ENCODE measurements around the gene DIPK1A.
A peak's percentile ranks its signal among the peaks of the same experiment; 100 is the strongest.
"Not testable (repeated sequence)": the region's sequence is repeated elsewhere in the genome, so short reads cannot be mapped to it uniquely, and the experiment has no call there.

Gene DIPK1A

GRCh38 chr1:92980732-92981647 is 19.7 kb upstream of the DIPK1A start:
- no peak for DNase-seq (ENCODE audit: low read depth in 2 of 2, low spot score in 1 of 2)

GRCh38 chr1:92975551-92976232 is 14.4 kb upstream of the DIPK1A start:
- no peak for DNase-seq (ENCODE audit: low read depth in 2 of 2, low spot score in 1 of 2)

GRCh38 chr1:92974112-92974511 is 12.8 kb upstream of the DIPK1A start:
- DNase-seq (ENCODE audit: low read depth in 2 of 2, low spot score in 1 of 2) = not testable (repeated sequence)

- no peak for DNase-seq (ENCODE audit: low read depth in 2 of 2, low spot score in 1 of 2)
Observed at GRCh38 chr1:92973203-92973897, 12.1 kb upstream of the DIPK1A start.

GRCh38 chr1:92972409-92973129 is 11.3 kb upstream of the DIPK1A start:
- no peak for DNase-seq (ENCODE audit: low read depth in 2 of 2, low spot score in 1 of 2)

- not testable (repeated sequence) for DNase-seq (ENCODE audit: low read depth in 2 of 2, low spot score in 1 of 2)
Observed at GRCh38 chr1:92971932-92972331, 10.7 kb upstream of the DIPK1A start.

- no peak for DNase-seq (ENCODE audit: low read depth in 2 of 2, low spot score in 1 of 2)
Observed at GRCh38 chr1:92970990-92971689, 9.9 kb upstream of the DIPK1A start.

GRCh38 chr1:92969517-92969916 is 8.3 kb upstream of the DIPK1A start:
- no peak for DNase-seq (ENCODE audit: low read depth in 2 of 2, low spot score in 1 of 2)

- no peak for DNase-seq (ENCODE audit: low read depth in 2 of 2, low spot score in 1 of 2)
Observed at GRCh38 chr1:92968138-92969032, 7.1 kb upstream of the DIPK1A start.

GRCh38 chr1:92964998-92965397 is 3.7 kb upstream of the DIPK1A start:
- no peak for DNase-seq (ENCODE audit: low read depth in 2 of 2, low spot score in 1 of 2)

GRCh38 chr1:92964316-92964715 is 3.1 kb upstream of the DIPK1A start:
- DNase-seq (ENCODE audit: low read depth in 2 of 2, low spot score in 1 of 2) = no peak

GRCh38 chr1:92961896-92962752 is 862 bp upstream of the DIPK1A start:
- peak in 1 of 2 donors; percentile 44 for DNase-seq (ENCODE audit: low read depth in 2 of 2, low spot score in 1 of 2)

- DNase-seq (ENCODE audit: low read depth in 2 of 2, low spot score in 1 of 2) = peak; percentile 25 to 36
Observed at GRCh38 chr1:92960395-92961130, 699 bp downstream of the DIPK1A start.

- no peak for DNase-seq (ENCODE audit: low read depth in 2 of 2, low spot score in 1 of 2)
Observed at GRCh38 chr1:92958203-92958970, 2.9 kb downstream of the DIPK1A start.

GRCh38 chr1:92957030-92957734 is 4.1 kb downstream of the DIPK1A start:
- DNase-seq (ENCODE audit: low read depth in 2 of 2, low spot score in 1 of 2) = no peak

GRCh38 chr1:92956254-92957029 is 4.8 kb downstream of the DIPK1A start:
- no peak for DNase-seq (ENCODE audit: low read depth in 2 of 2, low spot score in 1 of 2)
